HEK293 (cell line): ENCODE results near the gene AFDN.

Experiments used
- INSM2 ChIP-seq: fragments of 450-650 bp; formaldehyde crosslinking; IDR thresholded peaks from 2 replicates; pipeline ENCODE4 v1.5.1; 2016; ENCODE audit warnings: missing biosample characterization, missing genetic modification characterization
- KLF16 ChIP-seq: fragments of 450-650 bp; formaldehyde crosslinking; IDR thresholded peaks from 2 replicates; pipeline ENCODE4 v1.5.1; 2017; ENCODE audit warnings: missing biosample characterization, missing genetic modification characterization
- MZF1 ChIP-seq: fragments of 450-650 bp; formaldehyde crosslinking; IDR thresholded peaks from 2 replicates; pipeline ENCODE4 v1.5.1; 2017; ENCODE audit warnings: missing biosample characterization, missing genetic modification characterization, borderline replicate concordance
- PRDM10 ChIP-seq: fragments of 450-650 bp; formaldehyde crosslinking; IDR thresholded peaks from 2 replicates; pipeline ENCODE4 v1.5.1; 2016; ENCODE audit warnings: missing biosample characterization, missing genetic modification characterization
- ZBTB1 ChIP-seq: fragments of 450-650 bp; formaldehyde crosslinking; IDR thresholded peaks from 2 replicates; pipeline ENCODE4 v1.5.1; 2016; ENCODE audit warnings: missing biosample characterization, missing genetic modification characterization
- ZBTB17 ChIP-seq: fragments of 450-650 bp; formaldehyde crosslinking; IDR thresholded peaks from 2 replicates; pipeline ENCODE4 v1.5.1; 2016; ENCODE audit warnings: missing biosample characterization, missing genetic modification characterization
- ZBTB20 ChIP-seq: fragments of 450-650 bp; formaldehyde crosslinking; IDR thresholded peaks from 2 replicates; pipeline ENCODE4 v1.5.1; 2016; ENCODE audit warnings: missing biosample characterization, missing genetic modification characterization
- ZNF121 ChIP-seq: fragments of 450-650 bp; formaldehyde crosslinking; IDR thresholded peaks from 2 replicates; pipeline ENCODE4 v1.5.1; 2016; ENCODE audit warnings: missing biosample characterization, missing genetic modification characterization
- TF ChIP-seq, protein P1 (sequence below): fragments of 450-650 bp; formaldehyde crosslinking; IDR thresholded peaks from 2 replicates; pipeline ENCODE4 v1.5.1; 2016; ENCODE audit warnings: missing biosample characterization, missing genetic modification characterization
- TF ChIP-seq, protein P2 (sequence below): fragments of 450-650 bp; formaldehyde crosslinking; IDR thresholded peaks from 2 replicates; pipeline ENCODE4 v1.5.1; 2016; ENCODE audit warnings: missing biosample characterization, missing genetic modification characterization
- TF ChIP-seq, protein P3 (sequence below): fragments of 450-650 bp; formaldehyde crosslinking; IDR thresholded peaks from 2 replicates; pipeline ENCODE4 v1.5.1; 2017; ENCODE audit warnings: missing biosample characterization, mild to moderate bottlenecking, missing genetic modification characterization, moderate library complexity

- TF ChIP-seq MZF1 (tag by site-specific recombination): no peak
- no peak for TF ChIP-seq ZBTB1 (tag by site-specific recombination)
- TF ChIP-seq INSM2 (tag by site-specific recombination): no peak
- TF ChIP-seq, protein P1, sequence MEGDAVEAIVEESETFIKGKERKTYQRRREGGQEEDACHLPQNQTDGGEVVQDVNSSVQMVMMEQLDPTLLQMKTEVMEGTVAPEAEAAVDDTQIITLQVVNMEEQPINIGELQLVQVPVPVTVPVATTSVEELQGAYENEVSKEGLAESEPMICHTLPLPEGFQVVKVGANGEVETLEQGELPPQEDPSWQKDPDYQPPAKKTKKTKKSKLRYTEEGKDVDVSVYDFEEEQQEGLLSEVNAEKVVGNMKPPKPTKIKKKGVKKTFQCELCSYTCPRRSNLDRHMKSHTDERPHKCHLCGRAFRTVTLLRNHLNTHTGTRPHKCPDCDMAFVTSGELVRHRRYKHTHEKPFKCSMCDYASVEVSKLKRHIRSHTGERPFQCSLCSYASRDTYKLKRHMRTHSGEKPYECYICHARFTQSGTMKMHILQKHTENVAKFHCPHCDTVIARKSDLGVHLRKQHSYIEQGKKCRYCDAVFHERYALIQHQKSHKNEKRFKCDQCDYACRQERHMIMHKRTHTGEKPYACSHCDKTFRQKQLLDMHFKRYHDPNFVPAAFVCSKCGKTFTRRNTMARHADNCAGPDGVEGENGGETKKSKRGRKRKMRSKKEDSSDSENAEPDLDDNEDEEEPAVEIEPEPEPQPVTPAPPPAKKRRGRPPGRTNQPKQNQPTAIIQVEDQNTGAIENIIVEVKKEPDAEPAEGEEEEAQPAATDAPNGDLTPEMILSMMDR (tag by site-specific recombination): no peak
- no peak for TF ChIP-seq KLF16 (tag by site-specific recombination)
- TF ChIP-seq ZBTB17: no peak
- TF ChIP-seq, protein P2, sequence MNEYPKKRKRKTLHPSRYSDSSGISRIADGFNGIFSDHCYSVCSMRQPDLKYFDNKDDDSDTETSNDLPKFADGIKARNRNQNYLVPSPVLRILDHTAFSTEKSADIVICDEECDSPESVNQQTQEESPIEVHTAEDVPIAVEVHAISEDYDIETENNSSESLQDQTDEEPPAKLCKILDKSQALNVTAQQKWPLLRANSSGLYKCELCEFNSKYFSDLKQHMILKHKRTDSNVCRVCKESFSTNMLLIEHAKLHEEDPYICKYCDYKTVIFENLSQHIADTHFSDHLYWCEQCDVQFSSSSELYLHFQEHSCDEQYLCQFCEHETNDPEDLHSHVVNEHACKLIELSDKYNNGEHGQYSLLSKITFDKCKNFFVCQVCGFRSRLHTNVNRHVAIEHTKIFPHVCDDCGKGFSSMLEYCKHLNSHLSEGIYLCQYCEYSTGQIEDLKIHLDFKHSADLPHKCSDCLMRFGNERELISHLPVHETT (tag by site-specific recombination): no peak
- TF ChIP-seq ZNF121 (tag by site-specific recombination): no peak
- no peak for TF ChIP-seq PRDM10 (tag by site-specific recombination)
- TF ChIP-seq ZBTB20 (tag by site-specific recombination): no peak
- TF ChIP-seq, protein P3, sequence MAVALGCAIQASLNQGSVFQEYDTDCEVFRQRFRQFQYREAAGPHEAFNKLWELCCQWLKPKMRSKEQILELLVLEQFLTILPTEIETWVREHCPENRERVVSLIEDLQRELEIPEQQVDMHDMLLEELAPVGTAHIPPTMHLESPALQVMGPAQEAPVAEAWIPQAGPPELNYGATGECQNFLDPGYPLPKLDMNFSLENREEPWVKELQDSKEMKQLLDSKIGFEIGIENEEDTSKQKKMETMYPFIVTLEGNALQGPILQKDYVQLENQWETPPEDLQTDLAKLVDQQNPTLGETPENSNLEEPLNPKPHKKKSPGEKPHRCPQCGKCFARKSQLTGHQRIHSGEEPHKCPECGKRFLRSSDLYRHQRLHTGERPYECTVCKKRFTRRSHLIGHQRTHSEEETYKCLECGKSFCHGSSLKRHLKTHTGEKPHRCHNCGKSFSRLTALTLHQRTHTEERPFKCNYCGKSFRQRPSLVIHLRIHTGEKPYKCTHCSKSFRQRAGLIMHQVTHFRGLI (tag by site-specific recombination): no peak
Measured at GRCh38 chr6:167791091-167791779, 35.5 kb upstream of the AFDN start.
